Suprapubic skin (tissue), 4 donors: ENCODE measurements around the gene ZNF175.

Source experiments
- CTCF ChIP-seq, 2 donors: fragments of 200-600 bp in 1 of 2; fragments of 450-650 bp in 1 of 2; sonication (generic) in 1 of 2; IDR thresholded peaks; one replicate each; pipeline ENCODE4 v1.5.1; 2016 to 2019; ENCODE audit warnings: antibody characterized with exemption in 2 of 2, mild to moderate bottlenecking in 1 of 2, moderate library complexity in 1 of 2
- POLR2A ChIP-seq, 2 donors: fragments of 450-650 bp; IDR thresholded peaks; one replicate each; pipeline ENCODE4 v1.6.1; 2017; ENCODE audit warnings: antibody characterized with exemption in 2 of 2, mild to moderate bottlenecking in 2 of 2, moderate library complexity in 2 of 2
- POLR2AphosphoS5 ChIP-seq, 3 donors: sonication (generic); formaldehyde crosslinking; IDR thresholded peaks; one replicate each; pipeline ENCODE4 v1.6.1; 2017; ENCODE audit warnings: antibody characterized with exemption in 3 of 3

- TF ChIP-seq CTCF (IDR thresholded peaks at IDR 0.05): no peak
- TF ChIP-seq POLR2AphosphoS5 (IDR thresholded peaks at IDR 0.05): no peak
- TF ChIP-seq POLR2A (IDR thresholded peaks at IDR 0.05): no peak
Observed at GRCh38 chr19:51602189-51602854, 31.2 kb downstream of the ZNF175 start.
